ENCODE results near the gene SRGAP3.

DNA sequence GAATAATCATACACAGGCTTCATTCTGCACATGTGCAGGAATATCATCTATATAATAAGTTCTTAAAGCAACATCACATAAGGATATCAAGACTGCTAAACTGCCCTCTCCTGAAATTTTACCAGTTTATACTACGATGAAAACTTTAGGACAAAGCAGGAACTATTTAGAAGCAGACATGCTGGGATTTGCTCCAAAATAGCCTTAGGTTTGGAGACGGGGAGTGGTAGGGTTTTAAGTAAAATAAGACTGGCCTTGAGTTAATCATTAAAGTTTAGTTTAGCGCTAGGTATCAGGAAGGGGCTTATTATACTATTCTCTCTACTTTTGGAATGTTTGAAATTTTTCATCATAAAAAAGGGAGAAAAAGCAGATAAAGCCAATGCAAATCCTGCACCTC, 115.8 kb downstream of the SRGAP3 start:
- TF ChIP-seq POLR2AphosphoS5 (IDR thresholded peaks at IDR 0.05) (no peak), EP300 (IDR thresholded peaks at IDR 0.05) (no peak)
- TF ChIP-seq, protein P1, sequence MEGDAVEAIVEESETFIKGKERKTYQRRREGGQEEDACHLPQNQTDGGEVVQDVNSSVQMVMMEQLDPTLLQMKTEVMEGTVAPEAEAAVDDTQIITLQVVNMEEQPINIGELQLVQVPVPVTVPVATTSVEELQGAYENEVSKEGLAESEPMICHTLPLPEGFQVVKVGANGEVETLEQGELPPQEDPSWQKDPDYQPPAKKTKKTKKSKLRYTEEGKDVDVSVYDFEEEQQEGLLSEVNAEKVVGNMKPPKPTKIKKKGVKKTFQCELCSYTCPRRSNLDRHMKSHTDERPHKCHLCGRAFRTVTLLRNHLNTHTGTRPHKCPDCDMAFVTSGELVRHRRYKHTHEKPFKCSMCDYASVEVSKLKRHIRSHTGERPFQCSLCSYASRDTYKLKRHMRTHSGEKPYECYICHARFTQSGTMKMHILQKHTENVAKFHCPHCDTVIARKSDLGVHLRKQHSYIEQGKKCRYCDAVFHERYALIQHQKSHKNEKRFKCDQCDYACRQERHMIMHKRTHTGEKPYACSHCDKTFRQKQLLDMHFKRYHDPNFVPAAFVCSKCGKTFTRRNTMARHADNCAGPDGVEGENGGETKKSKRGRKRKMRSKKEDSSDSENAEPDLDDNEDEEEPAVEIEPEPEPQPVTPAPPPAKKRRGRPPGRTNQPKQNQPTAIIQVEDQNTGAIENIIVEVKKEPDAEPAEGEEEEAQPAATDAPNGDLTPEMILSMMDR (IDR thresholded peaks at IDR 0.05), result no peak
